OCI-LY1 (cell line): Measurements from ENCODE around the gene ASTN1.

Experiments used
- EZH2 ChIP-seq: fragments of 200-600 bp; sonication (generic), shearing (Covaris generic); IDR thresholded peaks from 2 replicates; pipeline ENCODE4 v1.8.0; 2017; ENCODE audit warnings: borderline replicate concordance, mixed run types, mild to moderate bottlenecking, antibody characterized with exemption, low read length, moderate library complexity, mixed read lengths
- TF ChIP-seq, protein P1 (sequence below): fragments of 200-600 bp; sonication (generic), shearing (Covaris generic); IDR thresholded peaks from 2 replicates; pipeline ENCODE4 v1.5.1; 2017; ENCODE audit warnings: mild to moderate bottlenecking, antibody characterized with exemption, low read length, moderate library complexity, mixed read lengths

DNA sequence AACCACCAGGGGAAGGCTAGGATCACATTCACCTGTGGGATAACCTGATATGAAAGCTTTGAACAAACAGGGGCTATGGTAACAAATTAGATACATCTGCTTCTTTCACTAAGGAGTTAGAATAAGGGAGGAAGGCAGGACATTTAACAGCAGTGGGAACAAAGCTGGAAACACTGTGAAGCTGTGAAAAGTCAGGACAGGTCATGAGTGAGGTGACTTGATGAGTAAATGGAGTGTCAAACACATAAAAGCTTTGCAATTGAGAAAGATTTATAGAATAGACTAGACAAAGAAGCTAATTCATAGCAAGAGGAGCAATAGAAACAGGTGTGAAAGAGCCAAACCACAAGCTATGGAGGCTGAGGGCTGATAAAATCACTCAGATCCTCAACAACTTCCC is 110.0 kb downstream of the ASTN1 start:
- TF ChIP-seq, protein P1, sequence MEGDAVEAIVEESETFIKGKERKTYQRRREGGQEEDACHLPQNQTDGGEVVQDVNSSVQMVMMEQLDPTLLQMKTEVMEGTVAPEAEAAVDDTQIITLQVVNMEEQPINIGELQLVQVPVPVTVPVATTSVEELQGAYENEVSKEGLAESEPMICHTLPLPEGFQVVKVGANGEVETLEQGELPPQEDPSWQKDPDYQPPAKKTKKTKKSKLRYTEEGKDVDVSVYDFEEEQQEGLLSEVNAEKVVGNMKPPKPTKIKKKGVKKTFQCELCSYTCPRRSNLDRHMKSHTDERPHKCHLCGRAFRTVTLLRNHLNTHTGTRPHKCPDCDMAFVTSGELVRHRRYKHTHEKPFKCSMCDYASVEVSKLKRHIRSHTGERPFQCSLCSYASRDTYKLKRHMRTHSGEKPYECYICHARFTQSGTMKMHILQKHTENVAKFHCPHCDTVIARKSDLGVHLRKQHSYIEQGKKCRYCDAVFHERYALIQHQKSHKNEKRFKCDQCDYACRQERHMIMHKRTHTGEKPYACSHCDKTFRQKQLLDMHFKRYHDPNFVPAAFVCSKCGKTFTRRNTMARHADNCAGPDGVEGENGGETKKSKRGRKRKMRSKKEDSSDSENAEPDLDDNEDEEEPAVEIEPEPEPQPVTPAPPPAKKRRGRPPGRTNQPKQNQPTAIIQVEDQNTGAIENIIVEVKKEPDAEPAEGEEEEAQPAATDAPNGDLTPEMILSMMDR = no peak
- no peak for TF ChIP-seq EZH2
